Measurements from ENCODE around the gene HAP1.
"Not testable (repeated sequence)": the region's sequence is repeated elsewhere in the genome, so short reads cannot be mapped to it uniquely, and the experiment has no call there.

- TF ChIP-seq TAF1 (IDR thresholded peaks at IDR 0.05; ENCODE audit: low read depth, low read length); CTCF (IDR thresholded peaks at IDR 0.05; ENCODE audit: control extremely low read depth in 1 of 3, insufficient read depth in 1 of 3, low read depth in 1 of 3, low read length in 3 of 3); MAFK (IDR thresholded peaks at IDR 0.05; ENCODE audit: low read depth, low read length); POLR2A (IDR thresholded peaks at IDR 0.05; ENCODE audit: control extremely low read depth in 1 of 2, low read depth in 2 of 2, low read length in 2 of 2); ATF3 (IDR thresholded peaks at IDR 0.05; ENCODE audit: insufficient read depth, low read depth, low read length); BRCA1 (IDR thresholded peaks at IDR 0.05; ENCODE audit: low read depth, low read length); GABPA (IDR thresholded peaks at IDR 0.05; ENCODE audit: borderline replicate concordance, insufficient read depth, low read length); CHD1 (IDR thresholded peaks at IDR 0.05; ENCODE audit: low read depth, low read length); TEAD4 (IDR thresholded peaks at IDR 0.05; ENCODE audit: low read depth, low read length); SRF (IDR thresholded peaks at IDR 0.05; ENCODE audit: low read depth, low read length); YY1 (IDR thresholded peaks at IDR 0.05; ENCODE audit: low read depth, low read length): not testable (repeated sequence)
- TF ChIP-seq SIN3A (conservative IDR thresholded peaks at IDR 0.05 in 1 of 2, IDR thresholded peaks at IDR 0.05 in 1 of 2; ENCODE audit: low read depth in 1 of 2, low read length in 2 of 2), result peak in 1 of 2 experiments; percentile 76; a peak in 2 of 4 replicates
These were observed 59.0 kb downstream of the HAP1 start for GRCh38 chr17:41675157-41676057.

All from H1 (cell line).